BE2C (cell line): Measurements from ENCODE around the gene ARHGEF17.
A peak's percentile ranks its signal among the peaks of the same experiment; 100 is the strongest.
"Not testable (repeated sequence)": the region's sequence is repeated elsewhere in the genome, so short reads cannot be mapped to it uniquely, and the experiment has no call there.

Experiments used
- DNase-seq: peaks from one replicate; pipeline ENCODE4 v3.0.0-alpha.2; 2020
- H3K27me3 ChIP-seq: fragments of 250-450 bp; sonication (Bioruptor Pico); 2 replicates; pipeline ENCODE4 v1.5.1; 2020; ENCODE audit warnings: mild to moderate bottlenecking
- H3K36me3 ChIP-seq: fragments of 250-450 bp; sonication (Bioruptor Pico); 2 replicates; pipeline ENCODE4 v1.5.1; 2020; ENCODE audit warnings: mild to moderate bottlenecking
- H3K4me1 ChIP-seq: fragments of 250-450 bp; sonication (Bioruptor Pico); 2 replicates; pipeline ENCODE4 v1.5.1; 2020
- H3K4me3 ChIP-seq: 2 replicates; pipeline ENCODE4 v1.5.1; 2011; ENCODE audit warnings: low read depth, low read length
- H3K9me3 ChIP-seq: fragments of 250-450 bp; sonication (Bioruptor Pico); 2 replicates; pipeline ENCODE4 v1.5.1; 2020
- CTCF ChIP-seq: IDR thresholded peaks from 2 replicates; pipeline ENCODE4 v1.5.1; 2012; ENCODE audit warnings: mild to moderate bottlenecking, low read depth, low read length

ARHGEF17 gene

GRCh38 chr11:73271936-73272679, 36.0 kb upstream of the ARHGEF17 start, which contains the start of gene P2RY6:
P2RY6 (plus strand) TSS chr11:73272338; CDS start chr11:73296519, 24,181 bp downstream.
- H3K4me1 ChIP-seq = peaks cover 39% of the 10 kb centered on the region
- peak within 1 kb of the TSS; percentile 65 for H3K4me3 ChIP-seq
- no peaks in the 10 kb centered on the region for H3K27me3 ChIP-seq
- no peak for TF ChIP-seq CTCF
- peak; percentile 92 for DNase-seq
- H3K36me3 ChIP-seq = peaks cover 24% of the 10 kb centered on the region
- no peaks in the 10 kb centered on the region for H3K9me3 ChIP-seq

- DNase-seq = no peak
- peaks cover 29% of the 10 kb centered on the region for H3K36me3 ChIP-seq
- no peak for TF ChIP-seq CTCF
- no peaks in the 10 kb centered on the region for H3K9me3 ChIP-seq
- H3K4me1 ChIP-seq = peaks cover 38% of the 10 kb centered on the region
- no peaks in the 10 kb centered on the region for H3K27me3 ChIP-seq
- H3K4me3 ChIP-seq = peak overlapping the region; percentile 65
Observed at GRCh38 chr11:73272680-73273038, 35.4 kb upstream of the ARHGEF17 start.

GRCh38 chr11:73273222-73273895, 34.7 kb upstream of the ARHGEF17 start:
- Histone ChIP-seq H3K27me3 (no peaks in the 10 kb centered on the region), H3K36me3 (peaks cover 33% of the 10 kb centered on the region), H3K9me3 (no peaks in the 10 kb centered on the region), H3K4me3 (peak overlapping the region; percentile 65), H3K4me1 (peaks cover 38% of the 10 kb centered on the region)
- peak; percentile 85 for DNase-seq
- TF ChIP-seq CTCF = no peak

GRCh38 chr11:73274191-73274590, 33.9 kb upstream of the ARHGEF17 start:
- peaks cover 36% of the 10 kb centered on the region for H3K36me3 ChIP-seq
- not testable (repeated sequence) for DNase-seq, H3K27me3 ChIP-seq, H3K9me3 ChIP-seq
- H3K4me1 ChIP-seq = peaks cover 32% of the 10 kb centered on the region
- H3K4me3 ChIP-seq = peak overlapping the region; percentile 65

GRCh38 chr11:73274722-73275380, 33.2 kb upstream of the ARHGEF17 start:
- no peak for TF ChIP-seq CTCF
- H3K27me3 ChIP-seq = no peaks in the 10 kb centered on the region
- peaks cover 32% of the 10 kb centered on the region for H3K4me1 ChIP-seq
- peak overlapping the region; percentile 65 for H3K4me3 ChIP-seq
- no peaks in the 10 kb centered on the region for H3K9me3 ChIP-seq
- DNase-seq = no peak
- H3K36me3 ChIP-seq = peaks cover 36% of the 10 kb centered on the region

GRCh38 chr11:73275381-73275750, 32.7 kb upstream of the ARHGEF17 start:
- H3K4me1 ChIP-seq = peaks cover 30% of the 10 kb centered on the region
- TF ChIP-seq CTCF = no peak
- peaks cover 38% of the 10 kb centered on the region for H3K36me3 ChIP-seq
- H3K4me3 ChIP-seq = no peak overlapping the region
- no peaks in the 10 kb centered on the region for H3K27me3 ChIP-seq
- DNase-seq = no peak
- no peaks in the 10 kb centered on the region for H3K9me3 ChIP-seq
